Smooth muscle cell of the pulmonary artery (primary cell): ENCODE results near the gene LIN28B. TPM values are rescaled to one million over a fixed set of nuclear protein-coding genes. Genes with fewer than 3 reads are reported as not detected.

Source experiments
- total RNA-seq: library from RNA; depleted of rRNA; stranded (reverse); fragments of >200 nt; gene quantifications from 2 replicates; pipeline ENCODE4 v1.2.3, GENCODE V29; 2014

LIN28B gene
- not detected in 2 replicates for total RNA-seq

GRCh38 chr6:104956731-104957294 lies at the start of gene LIN28B:
TSS of gene LIN28B (plus strand) at chr6:104957107. CDS start at chr6:104957251, 144 bp downstream.

Other genes with a start within 250 kb of the LIN28B start
- 19.9 and 21.0 TPM in 2 replicates for gene HACE1, start 97.2 kb upstream of the LIN28B start, total RNA-seq
- 4.4 and 14.8 TPM in 2 replicates for gene POPDC3, start 222.9 kb downstream of the LIN28B start, total RNA-seq